Measurements from ENCODE around the gene RAB34.
"Not testable (repeated sequence)": the region's sequence is repeated elsewhere in the genome, so short reads cannot be mapped to it uniquely, and the experiment has no call there.

RAB34 gene

DNA sequence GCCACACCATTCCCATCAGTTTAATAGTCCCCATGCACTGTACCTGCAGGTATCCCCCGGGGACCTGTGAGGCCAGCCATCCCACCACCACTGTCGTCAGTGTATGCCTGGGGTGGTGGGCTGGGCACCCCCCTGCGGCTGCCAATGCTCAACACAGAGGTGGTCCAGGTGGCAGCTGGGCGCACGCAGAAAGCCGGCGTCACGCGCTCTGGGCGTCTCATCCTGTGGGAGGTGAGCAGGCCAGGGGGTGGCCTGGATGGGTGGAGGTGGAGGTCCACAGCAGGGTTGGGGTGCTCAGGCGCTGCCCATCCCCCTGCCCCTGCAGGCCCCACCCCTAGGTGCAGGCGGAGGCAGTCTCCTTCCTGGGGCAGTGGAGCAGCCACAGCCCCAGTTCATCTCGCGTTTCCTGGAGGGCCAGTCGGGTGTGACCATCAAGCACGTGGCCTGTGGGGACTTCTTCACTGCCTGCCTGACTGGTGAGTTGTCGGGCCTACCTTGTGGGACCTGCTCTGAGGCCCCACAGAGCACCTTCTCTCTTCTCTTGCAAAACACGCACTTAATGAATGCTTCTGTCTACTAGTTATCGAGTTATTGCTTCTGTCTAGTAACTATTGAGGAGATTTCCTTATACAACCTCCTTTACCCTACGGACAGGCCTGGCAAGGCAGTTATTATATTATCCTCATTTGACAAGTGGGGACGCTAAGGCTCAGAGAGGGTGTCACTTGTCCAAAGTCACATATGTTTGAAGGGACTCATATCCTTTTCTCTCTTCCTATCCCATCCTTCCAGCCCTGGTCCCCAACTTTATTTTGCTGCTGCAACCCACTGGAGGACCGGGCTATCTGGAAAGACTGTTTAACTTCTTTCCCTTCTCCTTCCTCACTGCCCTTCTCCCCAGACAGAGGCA, 20.4 kb upstream of the RAB34 start:
- no peak overlapping the region for H3K27ac ChIP-seq
- no peak for TF ChIP-seq CTCF (conservative IDR thresholded peaks at IDR 0.05)
- no peak for TF ChIP-seq ZFX (IDR thresholded peaks at IDR 0.05)

DNA sequence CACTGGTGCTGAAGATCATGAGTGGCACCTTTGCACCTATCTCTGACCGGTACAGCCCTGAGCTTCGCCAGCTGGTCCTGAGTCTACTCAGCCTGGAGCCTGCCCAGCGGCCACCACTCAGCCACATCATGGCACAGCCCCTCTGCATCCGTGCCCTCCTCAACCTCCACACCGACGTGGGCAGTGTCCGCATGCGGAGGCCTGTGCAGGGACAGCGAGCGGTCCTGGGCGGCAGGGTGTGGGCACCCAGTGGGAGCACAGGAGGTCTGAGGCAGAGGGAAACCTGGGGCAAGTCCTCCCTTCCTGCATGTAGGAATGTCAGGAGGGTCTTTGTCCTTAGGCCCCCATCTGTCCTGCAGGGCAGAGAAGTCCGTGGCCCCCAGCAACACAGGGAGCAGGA, 19.6 kb upstream of the RAB34 start:
- no peak overlapping the region for H3K27ac ChIP-seq
- TF ChIP-seq CTCF (conservative IDR thresholded peaks at IDR 0.05): no peak
- no peak for TF ChIP-seq ZFX (IDR thresholded peaks at IDR 0.05)

DNA sequence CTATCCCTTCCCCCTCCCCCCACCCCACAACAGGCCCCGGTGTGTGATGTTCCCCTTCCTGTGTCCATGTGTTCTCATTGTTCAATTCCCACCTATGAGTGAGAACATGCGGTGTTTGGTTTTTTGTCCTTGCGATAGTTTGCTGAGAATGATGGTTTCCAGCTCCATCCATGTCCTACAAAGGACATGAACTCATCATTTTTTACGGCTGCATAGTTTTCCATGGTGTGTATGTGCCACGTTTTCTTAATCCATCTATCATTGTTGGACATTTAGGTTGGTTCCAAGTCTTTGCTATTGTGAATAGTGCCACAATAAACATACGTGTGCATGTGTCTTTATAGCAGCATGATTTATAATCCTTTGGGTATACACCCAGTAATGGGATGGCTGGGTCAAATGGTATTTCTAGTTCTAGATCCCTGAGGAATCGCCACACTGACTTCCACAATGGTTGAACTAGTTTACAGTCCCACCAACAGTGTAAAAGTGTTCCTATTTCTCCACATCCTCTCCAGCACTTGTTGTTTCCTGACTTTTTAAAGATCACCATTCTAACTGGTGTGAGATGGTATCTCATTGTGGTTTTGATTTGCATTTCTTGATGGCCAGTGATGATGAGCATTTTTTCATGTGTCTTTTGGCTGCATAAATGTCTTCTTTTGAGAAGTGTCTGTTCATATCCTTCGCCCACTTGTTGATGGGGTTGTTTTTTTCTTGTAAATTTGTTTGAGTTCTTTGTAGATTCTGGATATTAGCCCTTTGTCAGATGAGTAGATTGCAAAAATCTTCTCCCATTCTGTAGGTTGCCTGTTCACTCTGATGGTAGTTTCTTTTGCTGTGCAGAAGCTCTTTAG, 18.5 kb upstream of the RAB34 start:
- H3K27ac ChIP-seq: not testable (repeated sequence)

- H3K27ac ChIP-seq: no peak overlapping the region
- TF ChIP-seq CTCF (conservative IDR thresholded peaks at IDR 0.05): no peak
- no peak for TF ChIP-seq ZFX (IDR thresholded peaks at IDR 0.05)
Observed at GRCh38 chr17:28735242-28735722, 17.6 kb upstream of the RAB34 start.

GRCh38 chr17:28734712-28735241, 17.1 kb upstream of the RAB34 start:
- TF ChIP-seq CTCF (conservative IDR thresholded peaks at IDR 0.05): no peak
- no peak for TF ChIP-seq ZFX (IDR thresholded peaks at IDR 0.05)
- H3K27ac ChIP-seq: no peak overlapping the region

DNA sequence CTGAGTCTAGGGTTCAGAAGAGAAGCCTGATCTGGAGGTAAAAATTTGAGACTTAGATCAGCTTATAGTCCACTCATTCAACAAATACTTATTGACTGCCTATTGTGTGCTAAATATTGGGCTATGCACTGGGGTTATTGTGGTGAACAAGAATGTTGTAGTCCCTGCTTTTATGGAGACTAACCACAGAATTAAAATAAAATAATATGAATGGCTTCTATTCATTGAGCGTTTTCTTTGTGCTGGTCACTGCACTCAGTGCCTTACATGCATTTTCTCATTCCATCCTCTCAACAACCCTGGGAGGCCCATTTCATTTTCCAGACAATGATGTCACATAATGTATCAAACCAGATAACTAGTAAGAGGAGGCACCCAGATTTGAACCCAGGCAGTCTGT, 15.7 kb upstream of the RAB34 start:
- no peak overlapping the region for H3K27ac ChIP-seq
- no peak for TF ChIP-seq ZFX (IDR thresholded peaks at IDR 0.05)
- TF ChIP-seq CTCF (conservative IDR thresholded peaks at IDR 0.05): no peak

GRCh38 chr17:28729950-28730330, 12.3 kb upstream of the RAB34 start:
- peak overlapping the region; percentile 97 for H3K27ac ChIP-seq

More at GRCh38 chr17:28729950-28730330, 12.3 kb upstream of the RAB34 start:
- TF ChIP-seq ZFX (IDR thresholded peaks at IDR 0.05) (no peak), CTCF (conservative IDR thresholded peaks at IDR 0.05) (no peak)
